ENCODE data around the gene FSTL5.
"Not testable (repeated sequence)": the region's sequence is repeated elsewhere in the genome, so short reads cannot be mapped to it uniquely, and the experiment has no call there.

The FSTL5 gene

GRCh38 chr4:161850631-161851030 is 313.2 kb downstream of the FSTL5 start:
- DNase-seq (ENCODE audit: low read depth, low spot score) = no peak

GRCh38 chr4:161841759-161842158 is 322.0 kb downstream of the FSTL5 start:
- DNase-seq (ENCODE audit: low read depth, low spot score) = no peak

- DNase-seq (ENCODE audit: low read depth, low spot score) = no peak
These were observed 334.2 kb downstream of the FSTL5 start for GRCh38 chr4:161829591-161829990.

- no peak for DNase-seq (ENCODE audit: low read depth, low spot score)
These were observed 335.7 kb downstream of the FSTL5 start for GRCh38 chr4:161828061-161828460.

- no peak for DNase-seq (ENCODE audit: low read depth, low spot score)
These were observed 336.8 kb downstream of the FSTL5 start for GRCh38 chr4:161827013-161827412.

GRCh38 chr4:161823450-161823849 is 340.4 kb downstream of the FSTL5 start:
- no peak for DNase-seq (ENCODE audit: low read depth, low spot score)

GRCh38 chr4:161822174-161822573 is 341.6 kb downstream of the FSTL5 start:
- no peak for DNase-seq (ENCODE audit: low read depth, low spot score)

- DNase-seq (ENCODE audit: low read depth, low spot score) = no peak
These were observed 345.9 kb downstream of the FSTL5 start for GRCh38 chr4:161817914-161818313.

- DNase-seq (ENCODE audit: low read depth, low spot score) = no peak
These were observed 346.8 kb downstream of the FSTL5 start for GRCh38 chr4:161816958-161817357.

- DNase-seq (ENCODE audit: low read depth, low spot score) = no peak
These were observed 348.0 kb downstream of the FSTL5 start for GRCh38 chr4:161815841-161816240.

GRCh38 chr4:161813889-161814288 is 349.9 kb downstream of the FSTL5 start:
- no peak for DNase-seq (ENCODE audit: low read depth, low spot score)

GRCh38 chr4:161813389-161813788 is 350.4 kb downstream of the FSTL5 start:
- no peak for DNase-seq (ENCODE audit: low read depth, low spot score)

- no peak for DNase-seq (ENCODE audit: low read depth, low spot score)
These were observed 360.6 kb downstream of the FSTL5 start for GRCh38 chr4:161803171-161803570.

GRCh38 chr4:161799710-161800109 is 364.1 kb downstream of the FSTL5 start:
- DNase-seq (ENCODE audit: low read depth, low spot score) = no peak

GRCh38 chr4:161792991-161793390 is 370.8 kb downstream of the FSTL5 start:
- DNase-seq (ENCODE audit: low read depth, low spot score) = no peak

GRCh38 chr4:161791796-161792556 is 371.8 kb downstream of the FSTL5 start:
- DNase-seq (ENCODE audit: low read depth, low spot score) = no peak

- DNase-seq (ENCODE audit: low read depth, low spot score) = peak; percentile 88
These were observed 396.7 kb downstream of the FSTL5 start for GRCh38 chr4:161767116-161767515.

GRCh38 chr4:161762796-161763195 is 401.0 kb downstream of the FSTL5 start:
- peak; percentile 62 for DNase-seq (ENCODE audit: low read depth, low spot score)

GRCh38 chr4:161760008-161760407 is 403.8 kb downstream of the FSTL5 start:
- no peak for DNase-seq (ENCODE audit: low read depth, low spot score)

- not testable (repeated sequence) for DNase-seq (ENCODE audit: low read depth, low spot score)
These were observed 405.4 kb downstream of the FSTL5 start for GRCh38 chr4:161758412-161758811.

GRCh38 chr4:161728929-161729328 is 434.9 kb downstream of the FSTL5 start:
- no peak for DNase-seq (ENCODE audit: low read depth, low spot score)

- DNase-seq (ENCODE audit: low read depth, low spot score) = no peak
These were observed 441.9 kb downstream of the FSTL5 start for GRCh38 chr4:161721947-161722346.

GRCh38 chr4:161717084-161717483 is 446.7 kb downstream of the FSTL5 start:
- DNase-seq (ENCODE audit: low read depth, low spot score) = no peak

GRCh38 chr4:161714931-161715330 is 448.9 kb downstream of the FSTL5 start:
- DNase-seq (ENCODE audit: low read depth, low spot score) = no peak
